Smooth muscle cell (in vitro differentiated cells): ENCODE measurements around the gene DDX10. TPM values are rescaled to one million over a fixed set of nuclear protein-coding genes. Genes with fewer than 3 reads are reported as not detected.

Source experiments
- DNase-seq: peaks from one replicate; lab custom pipeline; 2025; ENCODE audit not compliant: unreplicated experiment; lab: John Stamatoyannopoulos, UW
- H2AFZ ChIP-seq: fragments of 200-600 bp; sonication (generic); 2 replicates; pipeline ENCODE4 v1.6.0; 2016; ENCODE audit warnings: antibody characterized with exemption, low read depth, mild to moderate bottlenecking
- H3F3A ChIP-seq: fragments of 200-600 bp; sonication (generic); 2 replicates; pipeline ENCODE4 v1.6.0; 2017; ENCODE audit warnings: antibody characterized with exemption, low read depth
- H3K27ac ChIP-seq: fragments of 200-600 bp; sonication (generic); 2 replicates; pipeline ENCODE4 v1.5.1; 2016; ENCODE audit warnings: low read depth, mild to moderate bottlenecking
- H3K27me3 ChIP-seq: fragments of 200-600 bp; sonication (generic); 2 replicates; pipeline ENCODE4 v1.6.1; 2016; ENCODE audit warnings: low read depth, mild to moderate bottlenecking
- H3K36me3 ChIP-seq: fragments of 200-600 bp; sonication (generic); 2 replicates; pipeline ENCODE4 v1.5.1; 2016; ENCODE audit warnings: low read depth
- H3K4me1 ChIP-seq: fragments of 200-600 bp; sonication (generic); 2 replicates; pipeline ENCODE4 v1.5.1; 2016; ENCODE audit warnings: low read depth
- H3K4me2 ChIP-seq: fragments of 200-600 bp; sonication (generic); 2 replicates; pipeline ENCODE4 v1.6.0; 2016; ENCODE audit warnings: mild to moderate bottlenecking
- H3K4me3 ChIP-seq: fragments of 200-600 bp; sonication (generic); 2 replicates; pipeline ENCODE4 v1.5.1; 2016; ENCODE audit warnings: mild to moderate bottlenecking
- H3K79me2 ChIP-seq: fragments of 200-600 bp; sonication (generic); 2 replicates; pipeline ENCODE4 v1.6.0; 2016; ENCODE audit warnings: low read depth, mild to moderate bottlenecking
- H3K9ac ChIP-seq: fragments of 200-600 bp; sonication (generic); 2 replicates; pipeline ENCODE4 v1.6.0; 2016; ENCODE audit warnings: low read depth
- H3K9me3 ChIP-seq: fragments of 200-600 bp; sonication (generic); replicated peaks from 2 replicates; pipeline ENCODE4 v1.5.1; 2016; ENCODE audit warnings: low read depth
- H4K20me1 ChIP-seq: fragments of 200-600 bp; sonication (generic); 2 replicates; pipeline ENCODE4 v1.6.0; 2016; ENCODE audit warnings: low read depth
- CTCF ChIP-seq: fragments of 200-600 bp; sonication (generic); IDR thresholded peaks from 2 replicates; pipeline ENCODE4 v1.5.1; 2017; ENCODE audit warnings: borderline replicate concordance, mild to moderate bottlenecking, antibody characterized with exemption; ENCODE audit not compliant: insufficient read depth, poor library complexity, severe bottlenecking
- whole genome bisulfite sequencing: methylation state at CpG from one replicate; pipeline ENCODE4 v1.1.7; 2016; ENCODE audit warnings: low lambda C conversion rate; 5-methylcytosine and 5-hydroxymethylcytosine counted together
- polyA plus RNA-seq: library from polyadenylated mRNA; unstranded; fragments of >200 nt; fragmentation: Nextera tagmentation; extraction: Ambion mirVana; gene quantifications from 2 replicates; pipeline ENCODE4 v1.2.1, GENCODE V29; 2016
- total RNA-seq: library from RNA; depleted of rRNA; stranded (reverse); fragments of >200 nt; gene quantifications from 2 replicates; pipeline ENCODE4 v1.2.3, GENCODE V29; 2014

DDX10 gene
- total and polyA plus RNA-seq, 2 experiments from 2014 or later, result 7.3 to 15.7 TPM

GRCh38 chr11:108895579-108896480 is 231.0 kb downstream of the DDX10 start:
- Histone ChIP-seq H3K27me3 (no peaks in the 10 kb centered on the region), H4K20me1 (no peaks in the 10 kb centered on the region), H3K36me3 (no peaks in the 10 kb centered on the region), H3F3A (peaks cover 7% of the 10 kb centered on the region), H3K4me2 (peak overlapping the region; percentile 80), H3K9me3 (no peaks in the 10 kb centered on the region), H2AFZ (no peak overlapping the region), H3K4me1 (peaks cover 14% of the 10 kb centered on the region), H3K79me2 (no peaks in the 10 kb centered on the region), H3K4me3 (no peak overlapping the region), H3K9ac (peak overlapping the region; percentile 22), H3K27ac (peak overlapping the region; percentile 73)
- DNase-seq, result no peak
- WGBS, result 33% methylated on average over 8 of the region's 8 CpGs
- no peak for TF ChIP-seq CTCF

- Histone ChIP-seq H3K79me2 (no peaks in the 10 kb centered on the region), H3K4me2 (peak overlapping the region; percentile 80), H3K36me3 (no peaks in the 10 kb centered on the region), H3K4me3 (no peak overlapping the region), H3K4me1 (peaks cover 14% of the 10 kb centered on the region), H3K9me3 (no peaks in the 10 kb centered on the region), H2AFZ (no peak overlapping the region), H3K9ac (no peak overlapping the region), H3K27me3 (no peaks in the 10 kb centered on the region), H3K27ac (peak overlapping the region; percentile 73), H4K20me1 (no peaks in the 10 kb centered on the region), H3F3A (peaks cover 7% of the 10 kb centered on the region)
- TF ChIP-seq CTCF, result no peak
- DNase-seq, result no peak
- WGBS, result 53% methylated on average over 1 of the region's 1 CpG
Measured at GRCh38 chr11:108897071-108897481, 232.2 kb downstream of the DDX10 start.

GRCh38 chr11:108897916-108898315 is 233.0 kb downstream of the DDX10 start:
- TF ChIP-seq CTCF, result no peak
- H3F3A ChIP-seq, result peaks cover 7% of the 10 kb centered on the region

More at GRCh38 chr11:108897916-108898315, 233.0 kb downstream of the DDX10 start:
- DNase-seq, result no peak
- H3K4me2 ChIP-seq, result no peak overlapping the region
- H3K9me3 ChIP-seq, result no peaks in the 10 kb centered on the region
- peaks cover 14% of the 10 kb centered on the region for H3K4me1 ChIP-seq
- no peak overlapping the region for H3K4me3 ChIP-seq
- no peaks in the 10 kb centered on the region for H3K27me3 ChIP-seq
- H2AFZ ChIP-seq, result no peak overlapping the region
- H3K27ac ChIP-seq, result no peak overlapping the region
- no peaks in the 10 kb centered on the region for H4K20me1 ChIP-seq
- H3K79me2 ChIP-seq, result no peaks in the 10 kb centered on the region
- 99% methylated on average over 5 of the region's 5 CpGs for WGBS
- H3K36me3 ChIP-seq, result no peaks in the 10 kb centered on the region
- H3K9ac ChIP-seq, result no peak overlapping the region
